Measurements from ENCODE around the gene TAP1.

TAP1 gene

GRCh38 chr6:32852018-32852843 is 1.3 kb downstream of the TAP1 start:
- no peak for TF ChIP-seq GATA2 (IDR thresholded peaks at IDR 0.05; ENCODE audit: low read depth, low read length)
- no peak for TF ChIP-seq GATA3 (IDR thresholded peaks at IDR 0.05; ENCODE audit: low read depth, low read length)

DNA sequence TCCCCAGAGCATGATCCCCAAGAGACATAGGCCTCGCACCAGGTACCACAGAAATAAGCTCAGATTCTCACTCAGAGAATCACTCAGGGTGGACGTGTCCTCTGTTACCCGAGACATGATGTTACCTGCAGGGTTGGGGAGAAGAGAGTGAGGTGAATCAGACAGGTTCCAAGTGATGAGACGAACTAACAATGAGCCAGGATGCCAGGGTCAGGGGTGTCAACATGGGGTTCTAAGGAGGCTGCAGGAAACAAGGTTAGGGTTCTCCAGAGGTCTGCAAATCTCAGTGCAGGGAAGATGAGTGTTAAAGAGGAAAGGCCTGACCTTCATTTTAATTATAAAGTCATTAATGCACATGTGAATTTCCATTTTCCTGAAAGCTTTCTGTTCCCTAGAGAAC is 2.5 kb downstream of the TAP1 start:
- TF ChIP-seq GATA2 (IDR thresholded peaks at IDR 0.05; ENCODE audit: low read depth, low read length), result no peak
- no peak for TF ChIP-seq GATA3 (IDR thresholded peaks at IDR 0.05; ENCODE audit: low read depth, low read length)

DNA sequence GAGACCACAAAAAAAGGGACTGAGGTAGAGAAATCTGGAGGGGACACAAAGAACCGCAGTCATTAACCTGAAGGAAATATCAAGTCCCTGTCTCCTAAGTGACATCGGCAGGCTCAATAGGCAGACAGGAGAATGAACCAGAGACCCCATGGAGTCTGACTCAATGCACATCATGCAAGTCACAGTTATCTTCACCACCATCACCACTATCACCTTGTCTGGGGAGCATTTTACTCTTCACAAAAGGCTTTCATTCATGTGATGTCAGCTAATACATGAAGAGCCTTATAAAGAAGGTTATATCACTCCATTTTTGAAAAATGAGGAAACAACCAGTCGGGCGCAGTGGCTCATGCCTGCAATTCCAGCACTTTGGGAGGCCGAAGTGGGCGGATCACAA is 4.4 kb downstream of the TAP1 start:
- no peak for TF ChIP-seq GATA2 (IDR thresholded peaks at IDR 0.05; ENCODE audit: low read depth, low read length)
- no peak for TF ChIP-seq GATA3 (IDR thresholded peaks at IDR 0.05; ENCODE audit: low read depth, low read length)

DNA sequence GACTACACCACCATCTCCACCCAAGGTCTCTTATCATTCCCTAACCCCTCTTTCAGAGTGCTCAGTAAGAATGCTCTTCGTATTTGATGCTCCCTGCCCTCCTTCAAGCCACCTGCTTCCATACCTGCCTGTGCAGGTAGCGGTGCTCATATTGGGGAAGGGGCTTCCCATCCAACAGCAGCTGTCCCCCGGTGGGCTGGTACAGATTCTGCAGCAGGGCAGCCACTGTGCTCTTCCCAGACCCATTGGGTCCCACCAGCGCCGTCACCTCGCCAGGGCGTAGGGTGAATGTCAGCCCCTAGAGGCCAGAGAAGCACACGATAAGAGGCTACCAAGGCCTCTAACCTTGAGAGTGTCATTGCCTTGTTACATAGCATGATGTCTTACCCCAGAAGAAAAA is 5.7 kb downstream of the TAP1 start:
- TF ChIP-seq GATA3 (IDR thresholded peaks at IDR 0.05; ENCODE audit: low read depth, low read length) (no peak), GATA2 (IDR thresholded peaks at IDR 0.05; ENCODE audit: low read depth, low read length) (no peak)

DNA sequence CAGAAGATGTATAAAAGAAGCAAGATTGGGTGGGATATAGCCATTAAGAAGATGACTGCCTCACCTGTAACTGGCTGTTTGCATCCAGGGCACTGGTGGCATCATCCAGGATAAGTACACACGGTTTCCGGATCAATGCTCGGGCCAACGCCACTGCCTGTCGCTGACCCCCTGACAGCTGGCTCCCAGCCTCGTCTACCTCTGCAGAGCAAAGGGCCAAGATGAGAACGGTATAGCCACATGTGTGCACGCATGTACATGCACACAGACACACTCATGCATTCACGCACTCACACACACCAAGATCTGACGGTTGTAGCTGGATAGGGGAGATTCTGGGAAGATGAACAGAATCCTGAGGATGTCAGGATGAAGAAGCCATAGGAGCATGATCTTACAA is 6.5 kb downstream of the TAP1 start:
- TF ChIP-seq GATA3 (IDR thresholded peaks at IDR 0.05; ENCODE audit: low read depth, low read length) (no peak), GATA2 (IDR thresholded peaks at IDR 0.05; ENCODE audit: low read depth, low read length) (no peak)

DNA sequence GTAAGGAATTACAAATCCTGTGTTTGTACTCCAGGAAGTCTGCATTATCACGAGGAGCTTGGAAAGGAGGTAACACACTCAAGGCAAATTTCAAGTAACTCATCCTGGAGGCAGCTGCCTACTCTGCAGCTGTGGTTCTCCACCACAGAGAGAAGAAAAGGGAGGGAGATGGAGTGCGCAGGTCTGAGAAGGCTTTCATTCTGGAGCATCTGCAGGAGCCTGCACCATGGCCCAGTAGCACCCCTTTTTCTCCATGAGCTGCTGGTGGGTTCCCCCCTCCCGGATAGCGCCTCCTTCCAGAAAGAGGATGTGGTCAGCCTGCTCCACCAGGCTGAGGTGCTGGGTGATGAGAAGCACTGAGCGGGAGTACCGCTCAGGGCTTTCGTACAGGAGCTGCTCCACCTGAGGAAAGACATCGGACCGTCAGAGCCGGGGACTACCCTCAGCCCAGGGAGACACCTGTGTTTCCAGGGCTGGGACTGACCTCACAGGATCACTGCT is 8.1 kb downstream of the TAP1 start:
- TF ChIP-seq GATA3 (IDR thresholded peaks at IDR 0.05; ENCODE audit: low read depth, low read length) (no peak), GATA2 (IDR thresholded peaks at IDR 0.05; ENCODE audit: low read depth, low read length) (no peak)

DNA sequence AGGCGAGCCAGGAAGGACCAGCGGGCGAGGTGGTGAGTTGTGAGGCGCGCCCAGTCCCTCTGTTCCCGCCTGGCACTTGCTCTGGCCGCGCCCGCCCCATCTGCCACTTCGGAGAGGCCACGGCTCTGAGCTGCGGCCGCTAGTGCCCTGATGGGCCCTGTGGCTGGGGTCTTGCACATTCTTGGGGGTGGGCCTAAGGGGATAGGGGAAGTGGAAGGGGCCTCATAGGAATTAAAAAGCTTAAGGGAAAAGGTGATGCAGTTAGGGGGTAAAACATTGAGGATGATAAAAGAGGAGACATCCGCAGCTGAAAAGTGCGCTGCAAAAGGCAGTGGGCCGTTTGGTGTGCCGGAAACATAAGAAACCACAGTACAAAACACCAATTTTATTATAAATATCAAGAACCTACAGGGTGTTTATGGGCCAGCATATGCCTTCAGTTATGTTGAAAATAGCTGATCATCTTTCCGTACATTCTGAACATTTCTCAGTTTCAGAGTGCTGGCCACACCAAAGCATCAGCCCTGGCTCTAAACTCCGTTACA is 8.6 kb downstream of the TAP1 start:
- TF ChIP-seq GATA2 (IDR thresholded peaks at IDR 0.05; ENCODE audit: low read depth, low read length), result no peak
- no peak for TF ChIP-seq GATA3 (IDR thresholded peaks at IDR 0.05; ENCODE audit: low read depth, low read length)

- TF ChIP-seq GATA3 (IDR thresholded peaks at IDR 0.05; ENCODE audit: low read depth, low read length), result no peak
- TF ChIP-seq GATA2 (IDR thresholded peaks at IDR 0.05; ENCODE audit: low read depth, low read length), result no peak
Measured at GRCh38 chr6:32843979-32844838, 9.3 kb downstream of the TAP1 start, which contains the start of gene PSMB8. Gene PSMB8, minus strand, starts transcription at chr6:32844047. Its CDS starts 51 bp downstream, at chr6:32843996.

GRCh38 chr6:32843331-32843978 is 10.0 kb downstream of the TAP1 start:
- no peak for TF ChIP-seq GATA2 (IDR thresholded peaks at IDR 0.05; ENCODE audit: low read depth, low read length)
- no peak for TF ChIP-seq GATA3 (IDR thresholded peaks at IDR 0.05; ENCODE audit: low read depth, low read length)

GRCh38 chr6:32842690-32843089 is 10.8 kb downstream of the TAP1 start:
- TF ChIP-seq GATA3 (IDR thresholded peaks at IDR 0.05; ENCODE audit: low read depth, low read length) (no peak), GATA2 (IDR thresholded peaks at IDR 0.05; ENCODE audit: low read depth, low read length) (no peak)

DNA sequence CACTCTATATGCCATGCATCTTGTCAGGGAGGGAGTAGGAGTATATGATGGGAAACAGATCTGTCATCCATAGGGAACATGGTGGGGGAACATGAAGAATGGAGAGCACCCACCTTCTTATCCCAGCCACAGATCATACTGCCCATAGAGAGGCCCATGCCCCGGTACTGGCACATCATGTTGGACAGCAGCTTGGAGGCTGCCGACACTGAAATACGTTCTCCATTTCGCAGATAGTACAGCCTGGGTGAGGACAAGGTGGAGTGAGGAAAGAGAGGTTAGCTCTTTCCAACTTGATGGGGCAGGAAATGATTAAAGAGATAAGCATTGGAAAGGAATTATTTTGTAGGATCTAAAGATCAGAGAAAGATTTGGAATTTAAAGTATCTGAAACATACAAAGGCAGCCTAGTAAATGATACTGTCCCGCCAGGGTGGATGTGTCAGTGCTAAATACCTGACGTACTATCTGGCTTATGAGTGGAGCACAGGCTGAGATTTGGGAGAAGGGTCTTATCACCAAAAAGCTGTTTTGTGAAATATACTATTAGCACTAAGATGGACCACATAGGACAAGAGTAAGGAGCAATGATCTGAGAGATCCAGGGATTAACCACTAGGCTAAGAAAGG is 11.4 kb downstream of the TAP1 start:
- TF ChIP-seq GATA3 (IDR thresholded peaks at IDR 0.05; ENCODE audit: low read depth, low read length), result no peak
- no peak for TF ChIP-seq GATA2 (IDR thresholded peaks at IDR 0.05; ENCODE audit: low read depth, low read length)

GRCh38 chr6:32840604-32841246 is 12.8 kb downstream of the TAP1 start:
- TF ChIP-seq GATA2 (IDR thresholded peaks at IDR 0.05; ENCODE audit: low read depth, low read length) (no peak), GATA3 (IDR thresholded peaks at IDR 0.05; ENCODE audit: low read depth, low read length) (no peak)

- TF ChIP-seq GATA3 (IDR thresholded peaks at IDR 0.05; ENCODE audit: low read depth, low read length) (no peak), GATA2 (IDR thresholded peaks at IDR 0.05; ENCODE audit: low read depth, low read length) (no peak)
Measured at GRCh38 chr6:32839356-32839755, 14.1 kb downstream of the TAP1 start.

All from SH-SY5Y (cell line).